Cardiac septum (tissue), 1 donor: Measurements from ENCODE around the gene ST6GALNAC1. TPM values are rescaled to one million over a fixed set of nuclear protein-coding genes. Genes with fewer than 3 reads are reported as not detected.

Source experiments
- DNase-seq: peaks from one replicate; pipeline ENCODE4 v3.0.0-alpha.2; 2020; ENCODE audit warnings: low spot score
- intact Hi-C: fragments of 100-400 bp; cut with DNase I; formaldehyde crosslinking; loops from one replicate; pipeline ENCODE4 v1.14.0; 2022
- total RNA-seq: library from RNA; stranded (reverse); fragmentation: NEBNext Ultra II Directional; extraction: Animal tissue kit (Norgen Biotek cat#: 25700); gene quantifications from one replicate; pipeline ENCODE4 v1.2.1, GENCODE V29; 2021
- donor health status: DM: no; HTN: no; CAD: no.

ST6GALNAC1 gene
- total RNA-seq, 1 donor from 2014 or later = 1.9 TPM

DNA sequence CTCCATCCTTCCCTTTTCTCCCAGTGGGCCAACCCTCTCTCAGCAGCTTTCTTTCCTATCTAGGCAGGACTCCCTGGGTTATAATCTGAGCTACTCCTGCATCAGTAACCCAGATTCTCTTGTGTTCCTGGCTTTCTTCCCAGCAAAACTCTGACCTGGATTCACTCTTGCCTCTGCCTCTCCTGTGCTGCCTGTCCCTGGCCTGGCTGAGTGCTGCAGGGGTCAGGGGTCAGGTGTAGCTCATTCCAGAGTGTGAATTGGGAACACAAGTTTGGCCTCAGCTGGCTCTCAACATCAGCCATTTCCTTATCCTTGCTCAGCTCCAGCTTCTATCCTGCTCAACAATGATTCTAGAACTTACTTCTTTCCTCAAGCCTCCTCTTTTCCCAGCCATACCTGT lies 55.4 kb downstream of the ST6GALNAC1 start:
- intact Hi-C loops = loop anchor here (5.0 kb wide), 1 partner anchor 66 kb away; no protein-coding TSS in a partner anchor
- DNase-seq = no peak

DNA sequence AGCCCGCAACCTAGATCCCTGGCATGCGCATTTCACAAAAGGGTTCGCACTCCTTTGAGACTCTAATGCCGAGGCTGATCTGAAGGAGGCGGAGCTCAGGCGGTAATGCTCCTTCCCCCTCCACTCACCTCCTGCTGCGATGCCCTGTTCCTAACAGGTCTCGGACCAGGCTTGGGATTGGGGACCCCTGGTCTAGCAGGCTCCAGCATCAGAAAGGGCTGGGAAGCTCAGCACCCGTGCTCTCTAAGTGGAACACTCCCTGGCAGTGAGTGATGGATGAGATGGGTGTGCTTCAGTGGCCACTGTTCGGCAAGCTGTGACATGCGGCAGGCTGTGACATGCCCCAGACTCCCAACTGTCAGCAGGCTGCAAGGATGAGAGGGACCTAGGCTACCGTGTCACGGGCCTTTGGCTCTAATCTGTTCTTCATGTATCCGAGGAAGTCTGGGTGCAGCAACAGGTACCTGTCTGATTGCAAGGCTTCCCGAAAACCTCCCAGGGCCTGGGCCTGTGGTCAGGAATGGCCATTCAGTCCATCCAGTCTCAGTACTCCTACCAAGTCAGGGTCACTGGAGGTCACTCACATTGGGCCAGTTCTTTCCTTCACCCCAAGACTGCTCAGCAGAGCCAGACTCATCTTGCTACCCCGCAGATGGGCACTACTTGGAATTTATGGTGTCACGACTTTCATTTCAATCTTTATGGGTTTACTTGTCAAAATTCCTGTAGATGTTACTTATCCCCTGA lies 56.6 kb downstream of the ST6GALNAC1 start:
- DNase-seq = no peak
- intact Hi-C loops = loop anchor here (5.0 kb wide), 1 partner anchor 65 kb away; no protein-coding TSS in a partner anchor

DNA sequence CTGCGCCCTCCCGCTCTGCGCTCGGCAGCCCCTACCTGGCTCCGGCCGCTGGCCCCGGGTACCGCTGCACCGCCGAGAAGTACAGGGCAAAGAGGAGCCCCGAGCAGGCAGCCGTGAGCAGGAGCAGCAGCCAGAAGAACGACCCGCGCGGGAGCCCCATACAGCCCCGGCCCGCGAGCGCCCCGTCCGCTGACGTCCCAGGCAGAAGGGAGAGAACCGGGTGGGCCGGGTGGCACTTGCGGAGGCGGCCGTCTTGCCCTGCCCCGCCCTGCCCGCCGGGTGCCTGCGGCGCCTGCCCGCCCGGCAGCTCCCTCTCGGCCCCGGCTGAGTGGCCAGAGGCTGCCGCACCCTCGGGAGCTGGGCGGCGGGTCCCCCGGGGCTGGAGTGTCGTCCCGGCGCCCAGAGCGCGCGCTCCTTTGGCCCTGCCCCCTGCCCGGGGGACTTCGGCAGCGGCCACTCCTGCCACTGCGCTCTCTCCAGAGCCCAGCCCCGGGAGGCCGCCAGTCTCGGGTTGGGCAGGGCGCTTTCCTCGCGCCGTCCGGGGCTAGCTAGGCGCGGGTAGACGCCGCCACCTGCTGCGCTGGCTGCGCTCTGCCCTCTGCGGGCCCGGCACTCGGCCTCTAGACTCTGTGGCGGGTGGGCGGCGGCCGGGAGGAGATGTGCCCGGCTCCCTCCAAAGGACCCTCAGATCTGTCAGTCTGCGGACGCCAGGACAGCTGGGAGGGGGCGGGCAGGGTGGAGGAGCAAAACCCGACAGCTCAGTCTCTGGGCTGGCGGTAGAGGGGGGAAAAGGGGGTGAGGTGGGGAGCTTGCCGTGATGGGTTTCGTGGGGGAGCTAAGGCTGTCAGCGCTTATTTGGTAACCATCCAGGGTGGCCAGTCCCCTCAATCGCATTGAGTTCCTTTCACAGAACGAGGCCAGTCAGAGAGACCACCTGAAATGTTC lies 57.6 kb downstream of the ST6GALNAC1 start, which contains the start of gene ST6GALNAC2:
TSS of gene ST6GALNAC2 (minus strand) at position 212 of the 945 bp plus-strand sequence. CDS start at position 160, 52 bp downstream.
- intact Hi-C loops = loop anchor here (5.0 kb wide), 1 partner anchor 64 kb away; no protein-coding TSS in a partner anchor
- peak; percentile 89 for DNase-seq

DNA sequence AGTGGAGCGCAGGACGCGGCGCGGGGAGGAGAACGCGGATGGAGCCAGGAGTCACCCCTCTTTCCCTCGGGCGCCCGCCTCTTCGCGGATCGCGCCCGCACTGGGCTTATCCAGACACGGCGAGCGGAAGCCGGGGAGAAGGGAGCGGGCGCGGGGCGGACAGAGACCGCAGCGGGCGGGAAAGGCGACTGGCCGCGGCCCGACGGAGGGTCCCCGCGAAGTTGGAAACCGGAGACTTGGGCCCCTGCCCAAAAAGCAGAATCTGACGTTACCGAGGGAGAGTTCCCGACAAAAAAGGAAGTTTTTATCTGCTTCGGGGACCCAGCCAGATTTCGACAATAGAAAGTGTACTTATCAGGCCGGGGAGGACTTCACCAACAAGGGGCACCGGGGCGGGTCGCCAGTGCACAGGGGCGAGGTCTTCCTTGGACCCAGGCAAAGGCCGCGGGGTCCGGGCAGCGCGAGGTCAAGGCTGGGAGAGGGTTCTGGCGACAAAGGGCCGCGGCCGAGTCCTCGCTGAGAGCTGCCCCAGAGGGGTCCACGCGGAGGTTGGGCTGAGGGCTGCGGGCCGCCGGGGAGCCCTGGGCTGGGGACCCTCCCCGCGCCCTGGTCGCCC lies 58.4 kb downstream of the ST6GALNAC1 start:
- intact Hi-C loops = loop anchor here (5.0 kb wide), 1 partner anchor 63 kb away; no protein-coding TSS in a partner anchor
- DNase-seq = peak; percentile 80

DNA sequence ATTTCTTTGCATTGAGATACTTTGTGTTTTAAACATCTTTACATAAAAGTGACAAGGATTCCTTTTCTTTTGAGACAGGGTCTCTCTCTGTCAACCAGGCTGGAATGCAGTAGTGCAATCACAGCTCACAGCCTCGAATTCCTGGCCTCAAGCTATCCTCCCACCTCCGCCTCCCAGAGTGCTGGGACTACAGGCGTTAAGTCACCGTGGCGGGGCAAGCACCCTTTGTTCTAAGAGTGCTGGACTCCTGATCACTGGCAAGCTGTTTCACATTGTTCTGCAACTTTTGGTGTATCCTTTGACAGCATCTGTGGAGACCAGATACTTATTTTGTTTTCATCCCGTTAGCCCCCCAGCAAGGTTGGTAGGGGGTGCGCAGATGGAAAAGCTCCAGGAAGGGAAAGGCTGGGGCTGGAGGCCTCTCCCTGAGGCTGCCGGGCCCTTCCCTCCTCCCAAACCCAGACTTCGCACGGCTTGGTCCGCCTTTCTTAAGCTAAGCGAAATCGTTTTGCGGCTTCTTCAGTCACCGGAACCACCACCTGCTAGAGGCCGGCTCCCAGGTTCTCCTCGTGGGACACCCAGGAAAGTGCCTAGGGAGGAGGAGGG lies 59.0 kb downstream of the ST6GALNAC1 start:
- intact Hi-C loops = loop anchor here (5.0 kb wide), 1 partner anchor 62 kb away; no protein-coding TSS in a partner anchor
- DNase-seq = no peak

DNA sequence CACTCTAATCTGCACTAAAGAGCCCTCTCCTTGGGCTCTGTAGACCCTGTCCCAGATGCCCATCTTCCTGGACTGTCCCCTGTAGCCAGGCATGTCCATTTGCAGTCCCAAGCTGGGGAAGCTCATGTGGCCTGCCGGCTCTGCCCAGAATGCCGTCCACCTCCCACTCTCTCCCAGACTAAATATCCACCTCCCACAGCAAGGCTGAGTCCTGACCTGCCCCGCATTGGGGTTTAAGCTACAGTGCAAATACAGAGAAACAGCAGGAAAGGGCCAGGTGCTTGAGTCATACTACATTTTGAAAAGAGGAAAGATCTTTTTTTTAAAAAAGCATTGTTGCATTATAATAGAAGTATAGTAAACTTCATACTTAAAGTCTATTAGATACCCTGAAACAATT lies 60.9 kb downstream of the ST6GALNAC1 start:
- intact Hi-C loops = no loop called here
- no peak for DNase-seq

DNA sequence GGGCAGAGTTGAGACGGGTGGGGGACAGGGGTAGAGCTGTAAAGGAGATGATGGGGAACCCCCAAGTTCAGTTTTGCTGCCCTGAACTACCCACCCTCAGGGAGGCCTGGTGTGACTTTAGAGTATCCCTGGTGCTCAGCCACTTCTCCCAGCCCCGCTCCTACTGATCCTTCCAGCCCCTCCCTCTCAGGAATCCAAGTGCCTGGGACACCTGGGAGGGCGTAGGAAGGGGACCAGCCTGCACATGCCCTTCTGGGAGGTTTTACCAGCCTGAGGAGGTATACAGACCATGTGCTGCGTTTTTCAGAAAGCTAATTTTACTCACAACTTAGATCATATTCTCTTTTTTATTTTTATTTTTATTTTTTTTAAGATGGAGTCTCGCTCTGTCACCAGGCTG lies 62.0 kb downstream of the ST6GALNAC1 start:
- intact Hi-C loops = no loop called here
- DNase-seq = no peak

DNA sequence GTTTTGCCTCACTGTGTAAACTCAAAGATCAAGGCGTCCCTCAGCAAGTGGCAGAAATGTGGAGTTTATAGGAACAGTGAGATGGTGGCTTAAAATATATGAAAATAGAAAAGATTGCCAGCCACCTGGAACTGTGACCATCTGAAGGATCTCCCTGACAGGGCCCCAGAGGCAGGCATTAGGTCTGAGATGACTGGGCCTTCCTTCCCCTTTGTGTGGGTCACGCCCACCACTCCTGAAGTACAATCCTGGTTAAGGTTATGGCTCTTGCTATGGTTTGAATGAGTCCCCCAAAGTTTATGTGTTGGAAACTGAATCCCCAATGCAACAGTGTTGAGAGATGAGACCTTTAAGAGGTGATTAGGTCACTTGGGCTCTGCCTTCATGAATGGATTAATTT lies 64.3 kb downstream of the ST6GALNAC1 start:
- intact Hi-C loops = no loop called here
- DNase-seq = no peak

DNA sequence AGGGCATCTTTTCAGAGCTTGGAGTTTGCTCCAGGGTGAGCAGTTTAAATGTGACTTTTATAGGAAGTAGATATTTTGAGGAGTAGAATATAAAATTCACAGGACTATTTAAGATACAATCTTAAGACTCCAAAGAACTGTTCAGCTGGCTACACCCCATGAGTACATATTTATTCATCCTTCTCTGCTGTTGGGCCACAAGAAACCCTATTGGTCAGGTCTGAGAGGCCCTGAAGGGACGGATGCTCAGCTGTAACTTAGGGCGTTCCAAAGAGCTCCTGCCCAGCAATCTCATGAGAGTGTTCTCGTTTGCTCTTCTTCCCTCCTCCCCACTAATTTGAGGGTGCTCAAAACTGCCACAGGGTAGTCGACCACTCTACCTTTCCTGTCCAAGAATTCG lies 65.2 kb downstream of the ST6GALNAC1 start:
- intact Hi-C loops = no loop called here
- no peak for DNase-seq

DNA sequence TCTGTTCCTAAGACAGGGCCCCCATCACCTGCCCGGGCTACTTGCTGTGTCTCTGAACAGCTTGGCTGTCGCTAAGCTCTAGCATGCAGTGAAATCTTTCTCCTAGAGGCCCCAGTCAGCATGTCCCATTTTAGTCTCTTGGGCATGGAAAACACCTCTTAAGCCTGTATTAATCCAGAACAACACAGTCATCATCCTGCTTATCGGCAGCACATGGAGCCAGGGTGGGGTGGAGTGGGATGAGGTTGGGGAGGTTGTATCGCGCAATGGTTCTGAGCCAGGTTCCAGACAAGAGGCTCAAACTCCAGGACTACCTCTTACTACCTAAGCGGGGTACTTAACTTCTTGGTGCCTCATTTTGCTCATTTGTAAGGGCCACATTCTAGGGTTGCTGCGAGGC lies 65.7 kb downstream of the ST6GALNAC1 start:
- DNase-seq = no peak
- intact Hi-C loops = no loop called here

DNA sequence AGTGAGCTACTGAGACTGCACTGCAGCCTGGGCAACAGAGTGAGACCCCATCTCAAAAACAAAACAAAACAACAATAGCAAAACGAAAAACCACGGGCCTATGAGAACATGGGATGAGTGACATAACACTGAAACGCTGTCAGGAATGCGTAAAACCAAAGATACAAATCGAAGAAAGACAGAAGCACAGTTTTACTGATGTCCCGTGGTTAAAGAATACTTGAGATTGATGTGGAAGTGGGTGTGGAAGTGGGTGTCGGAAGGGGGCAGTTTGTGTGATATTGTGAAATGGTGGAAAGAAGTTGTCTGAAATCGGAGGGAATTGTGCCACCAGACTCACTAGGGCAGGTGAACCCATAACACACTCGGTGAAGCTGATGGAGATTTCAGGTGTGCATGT lies 67.4 kb downstream of the ST6GALNAC1 start:
- intact Hi-C loops = no loop called here
- DNase-seq = no peak

DNA sequence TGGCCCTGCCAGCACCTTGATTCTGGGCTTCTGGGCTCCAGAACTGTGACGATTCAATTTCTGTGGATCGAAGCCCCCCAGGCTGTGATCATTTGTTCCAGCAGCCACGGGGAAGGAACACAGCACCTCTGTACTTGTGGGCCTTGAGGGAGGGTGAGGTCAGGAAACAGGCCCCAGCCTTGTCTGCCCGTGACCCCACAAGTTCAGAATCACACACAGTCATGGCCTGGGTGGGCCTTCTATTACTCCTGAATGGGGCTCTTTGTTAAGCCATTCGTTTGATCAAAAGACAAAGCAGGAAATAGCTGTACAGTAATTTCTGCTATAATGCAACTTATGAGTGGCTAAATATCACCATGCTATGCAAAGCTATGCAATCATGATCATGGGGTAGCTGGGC lies 68.0 kb downstream of the ST6GALNAC1 start:
- no peak for DNase-seq
- intact Hi-C loops = no loop called here

Other genes with a start within 250 kb of the ST6GALNAC1 start
- gene UBE2O, start 190.6 kb downstream of the ST6GALNAC1 start, total RNA-seq = 31.1 TPM
- not detected for gene AANAT, start 176.2 kb downstream of the ST6GALNAC1 start, total RNA-seq
- 11.5 TPM for gene RHBDF2, start 142.3 kb downstream of the ST6GALNAC1 start, total RNA-seq
- gene CYGB, start 106.0 kb downstream of the ST6GALNAC1 start, total RNA-seq = 17.6 TPM
- 2.7 TPM for gene PRCD, start 103.7 kb downstream of the ST6GALNAC1 start, total RNA-seq
- gene ST6GALNAC2, start 57.9 kb downstream of the ST6GALNAC1 start, total RNA-seq = 6.2 TPM
- 666 TPM for gene MXRA7, start 67.2 kb upstream of the ST6GALNAC1 start, total RNA-seq
- gene JMJD6, start 82.8 kb upstream of the ST6GALNAC1 start, total RNA-seq = 60.7 TPM
- 21.4 TPM for gene METTL23, start 83.1 kb upstream of the ST6GALNAC1 start, total RNA-seq
- gene SRSF2, start 93.6 kb upstream of the ST6GALNAC1 start, total RNA-seq = 98.0 TPM
- gene MFSD11, start 94.4 kb upstream of the ST6GALNAC1 start, total RNA-seq = 27.0 TPM
- 0.13 TPM for gene MGAT5B, start 224.6 kb upstream of the ST6GALNAC1 start, total RNA-seq